Pancreas (tissue), 10 donors: ENCODE data around the gene TUBB4B. TPM values are rescaled to one million over a fixed set of nuclear protein-coding genes. Genes with fewer than 3 reads are reported as not detected.
A peak's percentile ranks its signal among the peaks of the same experiment; 100 is the strongest.

Experiments
- ATAC-seq, 4 donors: fragments of 200-7000 bp; cut with Tn5 transposase; one replicate each; pipeline versions ENCODE4 v1.8.0 to v1.9.1; 2020; ENCODE audit warnings: mild to moderate bottlenecking in 4 of 4, moderate library complexity in 4 of 4
- DNase-seq, 6 donors: peaks; one replicate each; pipeline ENCODE4 v3.0.0-alpha.2; 2020
- FAIRE-seq: peaks from 2 replicates; lab custom pipeline; 2012; peaks lifted over from hg19 to GRCh38; lab: Jason Lieb, UNC
- H3K27ac ChIP-seq, 4 donors: fragments of 200-600 bp; sonication (generic); 1 replicate in 3 of 4; 2 replicates in 1 of 4; pipeline versions ENCODE4 v1.5.0 to v1.8.0; 2020
- H3K27me3 ChIP-seq, 4 donors: fragments of 200-600 bp; one replicate each; pipeline ENCODE4 v1.8.0; 2021
- H3K36me3 ChIP-seq, 3 donors: fragments of 200-600 bp; sonication (generic) in 1 of 3; one replicate each; pipeline versions ENCODE4 v1.5.0 to v1.8.0; 2020 to 2021
- H3K4me1 ChIP-seq, 3 donors: fragments of 200-600 bp; one replicate each; pipeline ENCODE4 v1.8.0; 2021
- H3K4me3 ChIP-seq, 4 donors: fragments of 200-600 bp; sonication (generic) in 2 of 4; one replicate each; pipeline versions ENCODE4 v1.5.0 to v1.8.0; 2020 to 2021
- H3K9me3 ChIP-seq, 4 donors: fragments of 200-600 bp; one replicate each; pipeline ENCODE4 v1.8.0; 2021
- WGBS, 2 donors: extraction: QIAGEN DNeasy Blood & Tissue Kit; methylation state at CpG; one replicate each; pipeline ENCODE4 v1.1.7; 2013; 5-methylcytosine and 5-hydroxymethylcytosine counted together
- intact Hi-C, 3 donors: fragments of 100-400 bp; cut with DNase I; formaldehyde crosslinking; loops; one replicate each; pipeline versions ENCODE4 v1.11.1 to v1.14.2; 2022
- polyA plus RNA-seq, 2 donors: library from polyadenylated mRNA; stranded (reverse); fragments of 200-250 nt; gene quantifications; one replicate each; pipeline ENCODE4 v1.2.3, GENCODE V29; 2013
- total RNA-seq, 6 donors: library from RNA; stranded (reverse); fragmentation: NEBNext Ultra II Directional in 4 of 6; extraction: Animal tissue kit (Norgen Biotek cat#: 25700) in 4 of 6; gene quantifications; one replicate each; pipeline versions ENCODE4 v1.2.1 to v1.2.4, GENCODE V29; 2021 to 2023
- TF ChIP-seq, protein P1 (sequence below), 4 donors: fragments of 200-600 bp; sonication (generic) in 3 of 4; IDR thresholded peaks; one replicate each; pipeline versions ENCODE4 v1.5.0 to v1.8.0; 2021; ENCODE audit warnings: antibody characterized with exemption in 4 of 4
- donor health status: healthy with polysubstance abuse.
- donor health status: DM: no; HTN: no; CAD: no; lungs with moderate emphysema.
- donor health status: DM: no; HTN: no; CAD: no.
- donor health status: control.
- donor health status: control.
- donor health status: Bipolar disorder and iron deficiency.
- donor health status: DM: yes; HTN: yes; CAD: no.
- donor health status: DM: no; HTN: no; CAD: no.
- donor health status: DM: no; HTN: no; CAD: no.
- donor health status: DM: yes; HTN: yes; CAD: no.

TUBB4B gene
- total and polyA plus RNA-seq, 8 donors = 40.9 to 143 (median 72.8) TPM

DNA sequence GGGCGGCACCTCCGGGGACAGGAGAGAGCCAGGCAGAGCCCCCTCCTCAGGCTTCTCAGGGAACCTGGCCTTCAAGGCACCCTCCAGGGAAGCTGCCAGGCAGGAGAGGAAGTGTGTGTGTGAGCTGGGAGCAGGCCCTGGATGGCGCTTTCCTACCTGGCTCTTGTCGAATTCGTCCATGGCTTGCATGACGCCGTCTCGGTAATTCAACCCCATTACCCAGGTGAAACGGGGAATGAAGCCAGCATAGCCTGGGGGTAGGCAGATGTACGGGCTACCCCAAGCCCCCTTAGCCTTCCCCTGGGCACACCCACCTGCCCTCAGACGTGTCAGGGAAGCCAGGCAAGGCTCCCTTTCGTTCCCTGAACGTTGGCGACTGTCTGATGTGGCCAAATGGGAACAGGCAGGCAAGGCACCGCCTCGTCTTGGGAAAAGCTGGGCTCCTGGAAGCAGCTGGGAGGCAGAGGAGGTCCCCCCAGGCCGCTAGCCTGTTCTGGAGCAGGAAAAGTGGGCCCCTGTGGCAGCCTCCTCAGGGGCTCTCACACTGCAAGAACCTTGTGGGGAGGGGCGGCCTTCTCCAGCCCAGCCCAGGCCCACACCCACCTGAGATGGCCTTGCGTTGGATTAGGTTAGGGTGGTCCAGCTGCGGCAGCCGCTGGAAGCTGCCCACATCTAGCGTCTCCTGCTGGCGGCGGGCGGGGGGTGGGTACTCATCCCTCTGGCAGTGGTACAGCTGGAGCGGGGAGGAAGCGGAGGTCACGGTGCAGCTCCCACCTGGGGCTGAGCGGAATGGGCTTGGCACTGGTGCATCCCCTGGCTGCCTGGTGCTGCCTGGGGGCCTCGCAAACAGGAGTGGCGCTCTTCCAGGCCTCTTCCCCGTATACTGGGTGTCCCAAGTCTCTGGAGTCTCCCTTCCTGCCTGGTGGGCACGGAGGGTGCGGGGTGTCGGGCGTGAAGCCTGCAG lies 3.7 kb downstream of the TUBB4B start:
- no peak for FAIRE-seq
- WGBS, 2 donors = 74 to 82% methylated on average over 34 to 36 of the region's 36 CpGs

DNA sequence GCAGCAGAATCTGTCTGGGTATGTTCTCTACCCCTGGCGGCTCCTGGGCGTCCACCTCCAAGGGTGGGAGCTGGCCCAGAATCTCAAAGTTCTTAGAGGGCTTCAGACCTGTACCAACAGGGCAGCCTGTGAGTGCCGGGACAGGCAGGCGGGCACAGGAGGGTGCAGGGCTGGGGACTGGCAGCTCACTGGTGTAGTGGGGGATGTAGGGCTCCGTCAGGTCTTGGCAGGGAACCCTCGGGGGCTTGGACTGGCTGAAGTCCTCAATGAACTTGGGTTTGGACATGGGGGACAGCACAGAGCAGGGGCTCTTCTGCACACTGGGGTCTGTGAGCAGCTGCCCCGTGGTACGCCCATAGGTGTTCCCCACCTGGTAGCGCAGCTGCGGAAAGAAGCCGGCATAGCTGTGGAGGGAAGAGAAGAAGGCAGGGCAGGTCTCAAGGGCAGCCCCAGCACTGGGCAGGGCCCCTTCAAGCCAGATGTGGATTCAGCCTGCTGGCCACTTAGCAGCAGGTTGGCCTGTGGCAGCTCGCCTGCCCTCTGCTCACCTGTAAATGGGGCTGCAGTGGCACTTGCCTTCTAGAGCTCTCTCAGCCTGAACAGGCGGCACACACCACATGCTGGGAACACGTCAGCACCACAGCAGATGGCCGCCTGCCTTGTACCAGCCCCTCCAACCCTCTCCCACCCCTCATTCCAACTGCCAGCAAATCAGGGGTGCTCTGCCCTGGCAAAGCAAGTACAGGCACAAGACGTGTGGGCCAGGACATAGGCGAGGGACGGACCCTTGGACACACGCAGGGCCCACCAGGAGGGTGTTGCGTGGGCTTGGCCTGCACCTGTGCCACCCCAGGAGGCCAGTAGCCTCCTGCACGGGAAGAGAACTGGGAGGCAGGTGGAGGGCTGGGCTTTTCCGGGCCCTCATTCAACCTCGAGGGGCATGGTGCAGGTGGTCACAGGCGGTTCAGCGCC lies 4.6 kb downstream of the TUBB4B start:
- DNase-seq (peak in 1 of 6 donors; percentile 70), ATAC-seq (no peak), FAIRE-seq (no peak)
- 86 to 92% methylated on average over 25 of the region's 25 CpGs for WGBS, 2 donors
- TF ChIP-seq, protein P1, sequence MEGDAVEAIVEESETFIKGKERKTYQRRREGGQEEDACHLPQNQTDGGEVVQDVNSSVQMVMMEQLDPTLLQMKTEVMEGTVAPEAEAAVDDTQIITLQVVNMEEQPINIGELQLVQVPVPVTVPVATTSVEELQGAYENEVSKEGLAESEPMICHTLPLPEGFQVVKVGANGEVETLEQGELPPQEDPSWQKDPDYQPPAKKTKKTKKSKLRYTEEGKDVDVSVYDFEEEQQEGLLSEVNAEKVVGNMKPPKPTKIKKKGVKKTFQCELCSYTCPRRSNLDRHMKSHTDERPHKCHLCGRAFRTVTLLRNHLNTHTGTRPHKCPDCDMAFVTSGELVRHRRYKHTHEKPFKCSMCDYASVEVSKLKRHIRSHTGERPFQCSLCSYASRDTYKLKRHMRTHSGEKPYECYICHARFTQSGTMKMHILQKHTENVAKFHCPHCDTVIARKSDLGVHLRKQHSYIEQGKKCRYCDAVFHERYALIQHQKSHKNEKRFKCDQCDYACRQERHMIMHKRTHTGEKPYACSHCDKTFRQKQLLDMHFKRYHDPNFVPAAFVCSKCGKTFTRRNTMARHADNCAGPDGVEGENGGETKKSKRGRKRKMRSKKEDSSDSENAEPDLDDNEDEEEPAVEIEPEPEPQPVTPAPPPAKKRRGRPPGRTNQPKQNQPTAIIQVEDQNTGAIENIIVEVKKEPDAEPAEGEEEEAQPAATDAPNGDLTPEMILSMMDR (IDR thresholded peaks at IDR 0.05) = no peak
- peaks cover 7 to 11% (median 8%) of the 10 kb centered on the region in 3 donors for H3K36me3 ChIP-seq
- intact Hi-C loops = no loop called here
- H3K27me3 ChIP-seq = no peaks in the 10 kb centered on the region
- H3K27ac ChIP-seq = no peak overlapping the region
- H3K4me1 ChIP-seq = peaks cover 0 to 18% (median 14%) of the 10 kb centered on the region in 3 donors
- H3K4me3 ChIP-seq = no peak overlapping the region
- H3K9me3 ChIP-seq = no peaks in the 10 kb centered on the region

More for the DNA sequence above, 3.7 kb downstream of the TUBB4B start:
- ATAC-seq = no peak
- intact Hi-C loops = no loop called here
- H3K4me1 ChIP-seq = peaks cover 0 to 18% (median 14%) of the 10 kb centered on the region in 3 donors
- no peak overlapping the region for H3K4me3 ChIP-seq
- no peaks in the 10 kb centered on the region for H3K9me3 ChIP-seq
- H3K36me3 ChIP-seq = peaks cover 7 to 11% (median 8%) of the 10 kb centered on the region in 3 donors
- no peaks in the 10 kb centered on the region for H3K27me3 ChIP-seq
- TF ChIP-seq, protein P1 (IDR thresholded peaks at IDR 0.05) = no peak
- peak in 3 of 6 donors; percentile 47 to 74 (median 51) for DNase-seq
- no peak overlapping the region for H3K27ac ChIP-seq

DNA sequence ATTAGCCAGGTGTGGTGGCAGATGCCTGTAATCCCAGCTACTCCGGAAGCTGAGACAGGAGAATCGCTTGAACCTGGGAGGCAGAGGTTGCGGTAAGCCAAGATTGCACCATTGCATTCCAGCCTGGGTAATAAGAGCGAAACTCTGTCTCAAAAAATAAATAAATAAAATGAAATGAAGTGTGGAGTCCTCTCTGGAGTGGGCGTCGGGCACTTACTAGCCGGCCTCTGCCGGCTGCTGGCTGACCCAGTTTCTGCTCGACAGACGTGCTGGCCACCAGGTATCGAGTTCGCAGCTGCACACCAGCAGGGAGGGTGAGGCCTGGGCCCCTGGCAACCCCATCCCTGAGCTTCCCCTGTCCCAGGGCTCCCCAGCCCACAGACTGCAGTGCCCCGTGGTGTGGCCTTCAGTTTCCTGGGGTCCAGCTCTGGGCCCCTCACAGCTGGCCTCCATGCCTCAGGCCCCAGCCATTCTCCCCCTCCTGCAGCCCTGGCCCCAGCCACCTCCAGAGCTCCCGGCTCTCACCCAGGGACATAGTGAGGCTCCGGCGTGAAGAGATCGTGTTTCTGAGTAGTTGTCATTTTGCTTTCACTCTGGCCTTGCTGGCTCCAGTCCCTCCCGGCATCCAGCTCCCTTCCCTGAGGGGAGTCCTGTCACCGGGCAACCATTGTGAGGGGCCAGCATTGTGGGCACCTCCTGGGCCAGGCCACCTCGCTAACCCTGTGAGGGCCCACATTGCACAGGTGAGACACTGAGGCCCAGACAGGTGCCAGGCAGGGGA lies 6.2 kb downstream of the TUBB4B start:
- WGBS, 2 donors = 80 to 87% methylated on average over 20 of the region's 20 CpGs
- Histone ChIP-seq H3K36me3 (peaks cover 7 to 11% (median 8%) of the 10 kb centered on the region in 3 donors), H3K4me3 (no peak overlapping the region), H3K27me3 (no peaks in the 10 kb centered on the region), H3K9me3 (no peaks in the 10 kb centered on the region), H3K27ac (no peak overlapping the region), H3K4me1 (peaks cover 0 to 18% (median 14%) of the 10 kb centered on the region in 3 donors)
- TF ChIP-seq, protein P1 (IDR thresholded peaks at IDR 0.05) = no peak
- intact Hi-C loops = no loop called here
- FAIRE-seq (no peak), ATAC-seq (no peak), DNase-seq (no peak)

DNA sequence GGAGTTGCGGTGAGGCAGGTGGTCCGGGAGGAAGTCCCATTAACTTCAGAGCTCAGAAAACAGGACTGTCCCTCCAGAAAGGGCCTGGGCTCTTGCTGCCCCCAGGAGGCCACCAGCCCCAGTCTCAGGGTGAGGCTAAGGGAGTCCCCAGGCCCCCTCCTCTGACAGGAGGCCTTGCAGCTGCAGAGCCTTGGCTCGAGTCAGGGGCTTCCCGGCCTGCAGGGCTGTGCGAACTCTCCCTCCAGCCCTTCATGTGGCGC lies 6.8 kb downstream of the TUBB4B start:
- ATAC-seq (no peak), FAIRE-seq (no peak), DNase-seq (no peak)
- Histone ChIP-seq H3K9me3 (no peaks in the 10 kb centered on the region), H3K27ac (no peak overlapping the region), H3K36me3 (peaks cover 4 to 7% (median 6%) of the 10 kb centered on the region in 3 donors), H3K4me3 (no peak overlapping the region), H3K4me1 (peaks cover 0 to 15% (median 9%) of the 10 kb centered on the region in 3 donors), H3K27me3 (no peaks in the 10 kb centered on the region)
- TF ChIP-seq, protein P1 (IDR thresholded peaks at IDR 0.05) = no peak
- intact Hi-C loops = no loop called here
- 94 to 96% methylated on average over 6 of the region's 6 CpGs for WGBS, 2 donors
